AG10803 (cell line): ENCODE results near the gene RAP1GAP.

Source experiments
- DNase-seq: peaks from one replicate; pipeline ENCODE4 v3.0.0; 2010; ENCODE audit warnings: low read depth
- H3K4me3 ChIP-seq: 2 replicates; pipeline ENCODE4 v1.5.1; 2011; ENCODE audit warnings: mild to moderate bottlenecking, low read length, control low read depth
- CTCF ChIP-seq: conservative IDR thresholded peaks from 2 replicates; pipeline ENCODE4 v1.5.1; 2011; ENCODE audit warnings: mild to moderate bottlenecking, low read length, control low read depth, inconsistent platforms

Gene RAP1GAP

GRCh38 chr1:21560916-21561638 is 108.1 kb downstream of the RAP1GAP start:
- H3K4me3 ChIP-seq = no peak overlapping the region
- no peak for DNase-seq
- no peak for TF ChIP-seq CTCF

- H3K4me3 ChIP-seq = no peak overlapping the region
- DNase-seq = no peak
- TF ChIP-seq CTCF = no peak
Observed at GRCh38 chr1:21559788-21560567, 109.2 kb downstream of the RAP1GAP start.

- DNase-seq = peak; percentile 87
- 0 out of 2 replicates have a peak overlapping the region, but pooled peaks have one; percentile 8 for H3K4me3 ChIP-seq
- no peak for TF ChIP-seq CTCF
Observed at GRCh38 chr1:21553116-21553926, 115.8 kb downstream of the RAP1GAP start.

GRCh38 chr1:21552715-21553114 is 116.4 kb downstream of the RAP1GAP start:
- TF ChIP-seq CTCF = peak; percentile 18; the same call in 1 of the 2 replicates
- DNase-seq = peak; percentile 98

GRCh38 chr1:21550866-21551475 is 118.2 kb downstream of the RAP1GAP start:
- no peak for TF ChIP-seq CTCF
- no peak overlapping the region for H3K4me3 ChIP-seq
- DNase-seq = no peak

More at GRCh38 chr1:21552715-21553114, 116.4 kb downstream of the RAP1GAP start:
- H3K4me3 ChIP-seq = no peak overlapping the region

- H3K4me3 ChIP-seq = no peak overlapping the region
- TF ChIP-seq CTCF = no peak
- peak; percentile 37 for DNase-seq
Observed at GRCh38 chr1:21550097-21550496, 119.1 kb downstream of the RAP1GAP start.
